BE2C (cell line): Measurements from ENCODE around the gene THSD4.
A peak's percentile ranks its signal among the peaks of the same experiment; 100 is the strongest.

ENCODE experiments used
- DNase-seq: peaks from one replicate; pipeline ENCODE4 v3.0.0-alpha.2; 2020
- H3K27me3 ChIP-seq: fragments of 250-450 bp; sonication (Bioruptor Pico); 2 replicates; pipeline ENCODE4 v1.5.1; 2020; ENCODE audit warnings: mild to moderate bottlenecking
- H3K36me3 ChIP-seq: fragments of 250-450 bp; sonication (Bioruptor Pico); 2 replicates; pipeline ENCODE4 v1.5.1; 2020; ENCODE audit warnings: mild to moderate bottlenecking
- H3K4me1 ChIP-seq: fragments of 250-450 bp; sonication (Bioruptor Pico); 2 replicates; pipeline ENCODE4 v1.5.1; 2020
- H3K4me3 ChIP-seq: 2 replicates; pipeline ENCODE4 v1.5.1; 2011; ENCODE audit warnings: low read depth, low read length
- H3K9me3 ChIP-seq: fragments of 250-450 bp; sonication (Bioruptor Pico); 2 replicates; pipeline ENCODE4 v1.5.1; 2020
- CTCF ChIP-seq: IDR thresholded peaks from 2 replicates; pipeline ENCODE4 v1.5.1; 2012; ENCODE audit warnings: mild to moderate bottlenecking, low read depth, low read length

Gene THSD4

GRCh38 chr15:71118881-71119632, 3.8 kb downstream of the THSD4 start:
- TF ChIP-seq CTCF, result no peak
- peaks cover 16% of the 10 kb centered on the region for H3K27me3 ChIP-seq
- DNase-seq, result no peak
- H3K4me3 ChIP-seq, result no peak overlapping the region
- H3K9me3 ChIP-seq, result no peaks in the 10 kb centered on the region
- no peaks in the 10 kb centered on the region for H3K36me3 ChIP-seq
- no peaks in the 10 kb centered on the region; the same call in 1 of the 2 replicates for H3K4me1 ChIP-seq

- no peak for DNase-seq
- H3K27me3 ChIP-seq, result peaks cover 16% of the 10 kb centered on the region
- no peak overlapping the region for H3K4me3 ChIP-seq
- H3K9me3 ChIP-seq, result no peaks in the 10 kb centered on the region
- no peaks in the 10 kb centered on the region for H3K36me3 ChIP-seq
- H3K4me1 ChIP-seq, result no peaks in the 10 kb centered on the region; the same call in 1 of the 2 replicates
- TF ChIP-seq CTCF, result no peak
Observed at GRCh38 chr15:71120428-71120944, 5.2 kb downstream of the THSD4 start.

- no peak for TF ChIP-seq CTCF
- DNase-seq, result no peak
- Histone ChIP-seq H3K4me3 (no peak overlapping the region), H3K9me3 (no peaks in the 10 kb centered on the region), H3K36me3 (no peaks in the 10 kb centered on the region), H3K27me3 (peaks cover 8% of the 10 kb centered on the region), H3K4me1 (no peaks in the 10 kb centered on the region)
Observed at GRCh38 chr15:71121442-71121841, 6.2 kb downstream of the THSD4 start.

- no peak for DNase-seq
- Histone ChIP-seq H3K36me3 (no peaks in the 10 kb centered on the region), H3K4me1 (no peaks in the 10 kb centered on the region), H3K27me3 (no peaks in the 10 kb centered on the region), H3K4me3 (no peak overlapping the region), H3K9me3 (no peaks in the 10 kb centered on the region)
- TF ChIP-seq CTCF, result no peak
Observed at GRCh38 chr15:71124937-71125790, 9.9 kb downstream of the THSD4 start.

GRCh38 chr15:71125831-71126450, 10.7 kb downstream of the THSD4 start:
- no peak overlapping the region for H3K4me3 ChIP-seq
- no peaks in the 10 kb centered on the region for H3K9me3 ChIP-seq
- TF ChIP-seq CTCF, result peak; percentile 46
- H3K36me3 ChIP-seq, result no peaks in the 10 kb centered on the region
- H3K4me1 ChIP-seq, result no peaks in the 10 kb centered on the region
- DNase-seq, result peak; percentile 38
- H3K27me3 ChIP-seq, result no peaks in the 10 kb centered on the region
